Activated naive CD4-positive, alpha-beta T cell treated with anti-CD3 and anti-CD28 coated beads, Interleukin-2, amount 50 U/mL, for 24 hours (primary cell): ENCODE data around the gene CACNB4.

Experiments used
- H3K27ac Mint-ChIP-seq: one replicate; pipeline ENCODE4 v1.8.0; 2021; ENCODE audit warnings: mild to moderate bottlenecking, mixed read lengths
- H3K27me3 Mint-ChIP-seq: one replicate; pipeline ENCODE4 v1.8.0; 2021; ENCODE audit warnings: mixed read lengths
- H3K36me3 Mint-ChIP-seq: one replicate; pipeline ENCODE4 v1.8.0; 2021; ENCODE audit warnings: mixed read lengths
- H3K4me1 Mint-ChIP-seq: one replicate; pipeline ENCODE4 v1.8.0; 2021; ENCODE audit warnings: mixed read lengths
- H3K4me3 Mint-ChIP-seq: one replicate; pipeline ENCODE4 v1.8.0; 2021; ENCODE audit warnings: mild to moderate bottlenecking, mixed read lengths
- H3K9me3 Mint-ChIP-seq: one replicate; pipeline ENCODE4 v1.8.0; 2021; ENCODE audit warnings: mixed read lengths

CACNB4 gene

DNA sequence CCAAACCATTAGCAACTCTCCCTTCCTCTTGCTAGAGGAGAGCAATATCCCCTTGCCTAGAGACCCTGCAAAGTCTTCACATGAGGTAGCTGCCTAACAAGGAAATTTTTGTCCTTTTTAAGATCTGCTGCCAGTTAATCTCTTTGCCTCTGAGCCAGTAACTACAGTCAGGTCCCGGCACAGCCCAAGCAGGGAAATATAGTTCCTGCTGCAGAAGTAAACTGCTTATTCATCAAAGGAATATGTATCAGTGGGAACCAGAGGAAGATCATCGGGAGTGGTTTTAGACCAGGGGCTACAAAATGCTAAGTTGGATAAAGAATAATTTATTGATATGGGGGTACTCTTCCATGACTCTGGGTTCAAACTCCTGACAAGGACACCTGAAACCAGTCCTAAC, 30.6 kb downstream of the CACNB4 start:
- Mint-ChIP-seq H3K36me3 (no peaks in the 10 kb centered on the region), H3K27me3 (no peaks in the 10 kb centered on the region), H3K27ac (no peak overlapping the region), H3K4me3 (no peak overlapping the region), H3K4me1 (no peaks in the 10 kb centered on the region), H3K9me3 (no peaks in the 10 kb centered on the region)

DNA sequence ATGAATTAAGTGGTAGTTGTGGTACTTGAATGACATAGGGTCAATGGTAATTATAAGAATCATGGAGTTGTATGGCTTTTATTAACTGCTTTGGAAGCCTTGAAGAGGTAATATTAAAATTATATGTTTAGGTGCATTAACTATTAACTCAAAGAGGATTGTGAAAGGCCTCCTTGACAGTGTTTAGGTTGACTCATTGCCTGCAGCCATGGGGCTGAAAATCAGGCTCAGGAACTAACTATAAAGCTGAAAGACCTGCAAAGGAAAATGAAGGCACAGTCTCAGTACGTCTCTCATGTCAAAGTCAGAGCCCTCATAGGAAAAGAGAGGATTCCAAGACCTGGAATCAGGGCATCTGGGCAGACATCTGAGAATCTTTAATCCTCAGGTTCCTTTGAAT, 31.0 kb downstream of the CACNB4 start:
- no peak overlapping the region for H3K4me3 Mint-ChIP-seq
- H3K4me1 Mint-ChIP-seq = no peaks in the 10 kb centered on the region
- H3K9me3 Mint-ChIP-seq = no peaks in the 10 kb centered on the region
- no peaks in the 10 kb centered on the region for H3K27me3 Mint-ChIP-seq
- H3K36me3 Mint-ChIP-seq = no peaks in the 10 kb centered on the region
- H3K27ac Mint-ChIP-seq = no peak overlapping the region

DNA sequence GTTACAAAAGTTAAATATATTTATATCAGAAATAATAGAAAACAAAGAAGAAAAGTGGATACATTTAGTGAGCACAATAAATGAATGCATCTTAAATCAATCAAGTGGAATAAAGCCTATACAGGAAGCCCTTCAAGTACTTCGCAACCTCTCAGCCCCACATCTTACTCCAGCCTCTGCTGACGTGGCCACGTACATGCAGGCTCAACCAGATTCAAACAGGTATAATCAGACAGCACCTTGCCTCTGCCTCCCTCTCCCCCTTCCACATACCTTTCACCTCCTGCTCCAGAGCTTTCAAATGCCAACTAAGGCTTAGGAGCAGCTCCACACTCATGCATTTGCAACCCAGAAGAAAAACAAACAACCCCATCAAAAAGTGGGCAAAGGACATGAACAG, 32.9 kb downstream of the CACNB4 start:
- no peak overlapping the region for H3K4me3 Mint-ChIP-seq

DNA sequence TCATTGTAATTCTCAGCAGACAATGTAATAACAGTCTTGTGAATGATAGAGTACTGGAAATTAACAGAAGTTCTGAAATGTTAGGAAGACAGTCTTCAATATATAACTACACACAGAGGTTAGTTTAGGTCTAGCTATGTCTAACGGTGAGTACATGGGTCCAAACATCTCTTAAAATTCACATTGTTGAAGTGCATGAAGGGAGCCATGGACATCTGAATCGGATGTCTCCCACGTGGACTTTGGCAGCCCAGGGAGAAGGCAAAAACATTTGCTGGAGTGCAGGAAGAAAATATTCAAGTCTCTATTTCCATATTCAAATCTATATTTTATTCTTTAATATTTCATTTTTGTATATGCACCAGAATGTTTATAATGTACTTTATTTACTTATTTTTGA, 34.8 kb downstream of the CACNB4 start:
- Mint-ChIP-seq H3K4me3 (no peak overlapping the region), H3K4me1 (no peaks in the 10 kb centered on the region), H3K9me3 (no peaks in the 10 kb centered on the region), H3K27me3 (peaks cover 8% of the 10 kb centered on the region), H3K36me3 (no peaks in the 10 kb centered on the region), H3K27ac (no peak overlapping the region)

More for the DNA sequence above, 32.9 kb downstream of the CACNB4 start:
- no peaks in the 10 kb centered on the region for H3K9me3 Mint-ChIP-seq
- no peaks in the 10 kb centered on the region for H3K36me3 Mint-ChIP-seq
- H3K27ac Mint-ChIP-seq = peak overlapping the region; percentile 2
- no peaks in the 10 kb centered on the region for H3K4me1 Mint-ChIP-seq
- peaks cover 7% of the 10 kb centered on the region for H3K27me3 Mint-ChIP-seq

DNA sequence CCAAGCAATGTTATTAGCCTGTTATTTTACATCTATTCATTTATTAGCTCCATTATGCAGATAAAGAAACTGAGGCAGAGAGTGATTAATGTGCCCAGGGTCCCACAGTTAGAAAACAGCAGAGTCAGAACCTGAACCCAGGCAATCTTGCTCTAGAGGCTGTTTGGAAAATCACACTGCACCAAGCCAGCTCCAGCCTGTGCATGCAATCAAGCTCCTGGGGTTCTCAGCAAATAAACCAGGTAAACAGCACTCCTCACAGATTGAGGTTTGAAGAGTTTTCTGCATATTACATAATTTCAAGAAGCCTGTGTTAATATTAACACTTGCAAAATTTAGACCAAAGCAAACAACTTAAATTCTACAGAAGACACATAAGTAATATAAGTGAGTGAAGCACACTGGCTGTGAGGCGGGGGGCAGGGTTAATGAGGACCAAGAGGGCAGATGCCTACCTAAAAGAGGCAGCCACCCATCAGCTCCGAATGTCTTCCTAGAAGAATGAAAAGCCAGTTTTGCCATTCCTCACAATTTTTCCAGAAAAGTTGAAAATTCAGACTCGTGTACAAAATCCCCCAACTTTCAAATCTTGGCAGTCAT, 35.4 kb downstream of the CACNB4 start:
- Mint-ChIP-seq H3K4me3 (no peak overlapping the region), H3K9me3 (no peaks in the 10 kb centered on the region), H3K27ac (no peak overlapping the region), H3K4me1 (no peaks in the 10 kb centered on the region), H3K27me3 (peaks cover 8% of the 10 kb centered on the region), H3K36me3 (no peaks in the 10 kb centered on the region)

DNA sequence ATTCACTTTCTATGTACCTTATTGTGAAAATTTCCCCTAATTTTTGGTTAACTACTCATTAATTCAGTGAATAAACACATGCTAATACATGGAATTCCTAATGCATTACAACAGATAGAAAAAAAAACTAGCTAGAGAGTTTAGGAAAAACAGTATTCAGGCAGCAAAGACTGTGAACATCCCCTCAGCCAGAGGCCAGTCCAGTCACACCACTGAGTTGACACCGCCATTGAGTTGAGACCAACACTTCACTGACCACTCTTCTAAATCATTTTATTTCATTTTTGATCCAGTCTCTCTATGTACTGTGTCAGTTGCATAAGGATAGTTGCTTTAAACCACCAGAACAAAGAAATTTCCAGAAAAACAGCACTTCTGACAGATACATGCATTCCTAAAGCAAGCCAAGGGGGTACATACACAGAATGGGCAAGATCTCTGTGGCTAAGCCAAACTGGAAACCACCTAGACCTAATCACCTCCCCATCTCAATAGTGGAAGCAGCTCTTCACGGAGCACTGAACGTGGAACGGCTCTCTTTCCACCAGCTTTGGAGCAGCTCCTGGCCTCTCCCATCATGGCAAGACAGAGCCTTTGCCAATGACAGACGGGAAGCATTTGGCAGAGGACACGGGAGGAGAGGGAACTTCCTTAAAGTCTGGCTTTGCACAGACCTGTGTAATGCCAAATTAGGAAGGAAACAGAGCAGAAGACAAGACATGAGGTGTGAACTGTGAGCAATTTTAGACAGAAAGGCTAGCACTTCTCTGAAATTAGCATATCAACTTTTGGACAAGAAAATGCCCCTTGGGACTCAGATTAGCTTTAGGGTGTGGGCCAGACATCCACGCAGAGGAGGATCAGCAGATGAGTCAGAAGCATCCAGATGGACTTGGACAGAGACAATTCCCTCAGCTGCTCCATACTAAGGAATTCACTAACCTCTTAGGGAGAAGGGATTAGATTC, 36.4 kb downstream of the CACNB4 start:
- Mint-ChIP-seq H3K36me3 (no peaks in the 10 kb centered on the region), H3K9me3 (no peaks in the 10 kb centered on the region), H3K27ac (no peak overlapping the region), H3K4me1 (no peaks in the 10 kb centered on the region), H3K27me3 (peaks cover 8% of the 10 kb centered on the region), H3K4me3 (no peak overlapping the region)

DNA sequence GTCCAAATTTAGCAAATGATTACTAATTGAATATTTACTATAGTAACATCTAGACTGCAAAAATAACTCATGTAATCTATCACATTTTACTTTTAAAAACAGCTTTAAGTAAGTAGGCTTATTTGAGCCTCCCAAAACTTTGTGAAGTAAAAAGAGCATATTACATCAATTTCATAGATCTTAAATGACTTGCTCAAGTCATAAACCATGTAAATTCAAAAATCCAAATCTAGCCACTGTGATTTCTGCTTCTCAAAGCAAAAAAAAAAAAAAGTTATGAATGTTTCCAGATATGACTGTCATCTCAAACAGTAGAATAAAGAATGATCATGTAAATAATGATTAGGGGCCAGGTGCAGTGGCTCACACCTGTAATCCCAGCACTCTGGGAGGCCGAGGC, 37.5 kb downstream of the CACNB4 start:
- peaks cover 8% of the 10 kb centered on the region for H3K27me3 Mint-ChIP-seq
- H3K9me3 Mint-ChIP-seq = no peaks in the 10 kb centered on the region
- H3K27ac Mint-ChIP-seq = no peak overlapping the region
- H3K36me3 Mint-ChIP-seq = no peaks in the 10 kb centered on the region
- no peak overlapping the region for H3K4me3 Mint-ChIP-seq
- H3K4me1 Mint-ChIP-seq = no peaks in the 10 kb centered on the region

DNA sequence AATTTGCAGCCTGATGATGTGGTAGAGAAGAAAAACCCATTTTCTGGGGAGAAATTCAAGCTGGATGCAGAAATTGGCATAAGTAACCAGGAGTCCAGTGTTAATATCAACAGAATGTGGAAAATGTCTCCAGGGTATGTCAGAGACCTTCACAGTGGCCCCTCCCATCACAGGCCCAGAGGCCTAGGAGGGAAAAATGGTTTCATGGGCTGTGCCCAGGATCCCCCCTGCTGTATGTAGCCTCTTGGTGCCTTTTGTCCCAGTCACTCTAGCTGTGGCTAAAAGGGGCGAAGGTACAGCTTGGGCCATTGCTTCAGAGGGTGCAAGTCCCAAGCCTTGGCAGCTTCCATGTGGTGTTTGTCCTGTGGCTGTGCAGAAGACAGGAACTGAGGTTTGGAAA, 40.2 kb downstream of the CACNB4 start:
- Mint-ChIP-seq H3K4me3 (no peak overlapping the region), H3K27me3 (peaks cover 8% of the 10 kb centered on the region), H3K36me3 (no peaks in the 10 kb centered on the region), H3K4me1 (no peaks in the 10 kb centered on the region), H3K27ac (no peak overlapping the region), H3K9me3 (no peaks in the 10 kb centered on the region)

DNA sequence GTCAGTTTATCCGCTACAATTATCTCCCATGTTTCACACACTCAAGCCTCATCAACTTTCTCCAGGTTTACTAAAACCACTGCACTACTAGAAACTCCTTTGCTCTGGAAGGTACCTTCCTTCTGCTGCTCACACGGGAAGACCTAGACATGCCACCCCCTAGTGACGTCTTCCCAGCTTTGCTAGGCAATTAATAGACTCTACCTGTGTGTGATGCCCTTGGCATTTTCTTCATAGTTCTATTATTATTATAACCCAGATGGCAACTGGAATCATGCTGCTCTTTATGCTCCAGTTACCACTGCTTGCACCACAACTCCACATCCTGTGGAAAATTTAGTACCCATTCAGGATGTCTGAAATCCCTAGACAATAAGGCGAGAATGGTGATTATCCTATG, 42.4 kb downstream of the CACNB4 start:
- Mint-ChIP-seq H3K9me3 (no peaks in the 10 kb centered on the region), H3K27ac (no peak overlapping the region), H3K4me1 (no peaks in the 10 kb centered on the region), H3K4me3 (no peak overlapping the region), H3K27me3 (peaks cover 1% of the 10 kb centered on the region), H3K36me3 (no peaks in the 10 kb centered on the region)

DNA sequence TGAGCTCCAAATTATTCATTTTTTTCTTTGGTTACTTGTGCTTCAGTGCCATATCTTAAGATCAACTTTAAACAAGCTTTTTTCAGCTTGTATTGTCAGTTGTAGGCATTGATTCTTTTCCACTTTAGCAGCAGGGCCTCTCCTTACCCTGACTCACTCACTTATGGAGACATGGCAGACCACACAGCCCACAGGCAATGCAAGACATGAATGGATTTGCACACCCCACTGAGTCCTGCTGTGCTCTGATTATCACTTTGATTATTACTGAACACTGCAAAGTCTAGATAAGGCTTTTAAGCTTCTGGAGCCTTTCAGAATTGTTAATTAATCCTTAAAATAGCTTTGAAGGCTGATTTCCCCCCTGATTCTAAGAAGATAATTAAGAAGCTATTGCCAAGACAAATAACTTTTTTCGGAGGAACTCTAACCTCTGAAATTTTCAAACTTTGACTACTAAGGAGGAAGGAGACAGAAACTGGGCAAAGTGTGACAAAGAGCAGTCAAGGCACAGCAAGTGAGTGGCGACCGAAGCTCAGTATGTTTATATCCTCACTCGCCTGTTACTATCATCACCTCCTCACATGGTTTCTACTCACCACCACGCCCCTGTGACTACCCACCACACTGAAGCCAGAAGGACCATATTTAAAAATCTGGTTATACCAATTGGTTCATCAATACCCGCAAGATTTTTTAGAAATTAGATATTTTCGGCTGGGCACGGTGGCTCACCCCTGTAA, 43.3 kb downstream of the CACNB4 start:
- Mint-ChIP-seq H3K27me3 (peaks cover 1% of the 10 kb centered on the region), H3K4me3 (no peak overlapping the region), H3K27ac (no peak overlapping the region), H3K9me3 (no peaks in the 10 kb centered on the region), H3K36me3 (no peaks in the 10 kb centered on the region), H3K4me1 (no peaks in the 10 kb centered on the region)

DNA sequence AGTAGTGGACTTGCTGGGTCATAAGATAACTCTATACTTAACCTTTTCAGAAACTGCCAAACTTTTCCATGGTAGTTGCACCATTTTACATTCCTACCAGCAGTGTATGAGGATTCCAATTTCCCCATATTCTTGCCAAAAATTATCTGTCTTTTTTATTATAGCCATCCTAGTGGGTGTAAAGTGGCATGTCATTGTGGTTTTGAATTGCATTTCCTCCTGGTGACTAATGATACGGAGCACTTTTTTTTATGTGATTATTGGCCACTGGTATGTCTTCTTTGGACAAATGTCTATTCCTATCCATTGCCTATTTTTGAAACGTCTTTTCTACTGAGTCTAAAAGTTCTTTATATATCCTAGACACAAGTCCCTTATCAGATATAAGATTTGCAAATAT, 44.3 kb downstream of the CACNB4 start:
- Mint-ChIP-seq H3K36me3 (no peaks in the 10 kb centered on the region), H3K9me3 (no peaks in the 10 kb centered on the region), H3K4me3 (no peak overlapping the region), H3K27me3 (no peaks in the 10 kb centered on the region), H3K27ac (no peak overlapping the region), H3K4me1 (no peaks in the 10 kb centered on the region)

DNA sequence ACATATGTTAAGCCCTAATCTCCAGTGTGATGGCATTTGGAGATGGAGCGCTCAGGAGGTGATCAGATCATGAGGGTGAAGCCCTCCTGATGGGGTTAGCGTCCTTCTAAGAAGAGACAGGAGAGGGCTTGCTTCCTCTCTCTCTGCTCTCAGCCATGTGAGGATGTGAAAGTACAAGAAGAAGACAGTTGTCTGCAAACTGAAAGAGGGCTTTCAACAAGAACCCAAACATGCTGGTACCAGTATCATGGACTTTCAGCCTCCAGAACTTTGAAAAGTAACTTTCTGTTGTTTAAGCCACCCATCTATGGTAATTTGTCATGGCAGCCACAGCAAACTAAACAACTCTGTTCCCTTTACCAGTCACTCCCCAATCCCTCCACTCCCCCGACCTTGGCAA, 47.4 kb downstream of the CACNB4 start:
- H3K4me3 Mint-ChIP-seq = no peak overlapping the region
- H3K27ac Mint-ChIP-seq = no peak overlapping the region

DNA sequence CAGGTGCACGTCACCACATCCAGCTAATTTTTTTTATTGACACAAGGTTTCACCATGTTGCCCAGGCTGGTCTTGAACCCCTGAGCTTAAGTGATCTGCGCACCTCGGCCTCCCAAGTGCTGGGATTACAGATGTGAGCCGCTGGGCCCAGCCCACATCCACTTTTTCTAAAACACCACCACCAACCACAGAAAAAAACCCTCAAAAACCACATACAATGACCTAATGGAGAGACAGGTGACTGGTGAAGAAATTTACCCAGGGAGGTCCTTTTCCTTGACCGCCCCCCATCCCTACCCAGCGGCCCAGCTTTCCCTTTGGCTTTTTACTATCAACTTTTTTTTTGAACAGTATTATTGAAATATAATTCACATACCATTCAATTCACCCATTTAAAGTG, 47.9 kb downstream of the CACNB4 start:
- H3K36me3 Mint-ChIP-seq = no peaks in the 10 kb centered on the region
- no peaks in the 10 kb centered on the region for H3K4me1 Mint-ChIP-seq
- no peak overlapping the region for H3K27ac Mint-ChIP-seq
- H3K9me3 Mint-ChIP-seq = no peaks in the 10 kb centered on the region
- no peaks in the 10 kb centered on the region for H3K27me3 Mint-ChIP-seq
- H3K4me3 Mint-ChIP-seq = no peak overlapping the region

More for the DNA sequence above, 47.4 kb downstream of the CACNB4 start:
- H3K9me3 Mint-ChIP-seq = no peaks in the 10 kb centered on the region
- H3K27me3 Mint-ChIP-seq = no peaks in the 10 kb centered on the region
- H3K4me1 Mint-ChIP-seq = no peaks in the 10 kb centered on the region
- no peaks in the 10 kb centered on the region for H3K36me3 Mint-ChIP-seq

DNA sequence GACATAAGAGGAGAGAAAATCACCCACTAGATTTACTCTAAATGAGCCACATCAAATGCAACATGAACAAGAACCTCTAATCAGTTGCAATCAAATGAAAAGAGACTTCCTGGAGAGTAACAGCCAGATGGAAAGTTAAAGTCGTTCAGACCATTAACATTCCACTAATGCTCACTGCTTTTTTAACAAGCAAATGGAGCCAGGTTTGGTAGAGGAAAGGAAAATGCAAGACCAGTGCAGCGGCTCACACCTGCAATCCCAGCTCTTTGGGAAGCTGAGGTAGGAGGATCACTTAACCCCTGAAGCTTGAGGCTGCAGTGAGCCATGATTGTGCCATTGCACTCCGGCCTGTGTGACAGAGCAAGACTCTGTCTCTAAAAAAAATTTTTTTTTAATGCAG, 48.5 kb downstream of the CACNB4 start:
- Mint-ChIP-seq H3K4me1 (no peaks in the 10 kb centered on the region), H3K9me3 (no peaks in the 10 kb centered on the region), H3K36me3 (no peaks in the 10 kb centered on the region), H3K4me3 (no peak overlapping the region), H3K27ac (no peak overlapping the region), H3K27me3 (no peaks in the 10 kb centered on the region)

DNA sequence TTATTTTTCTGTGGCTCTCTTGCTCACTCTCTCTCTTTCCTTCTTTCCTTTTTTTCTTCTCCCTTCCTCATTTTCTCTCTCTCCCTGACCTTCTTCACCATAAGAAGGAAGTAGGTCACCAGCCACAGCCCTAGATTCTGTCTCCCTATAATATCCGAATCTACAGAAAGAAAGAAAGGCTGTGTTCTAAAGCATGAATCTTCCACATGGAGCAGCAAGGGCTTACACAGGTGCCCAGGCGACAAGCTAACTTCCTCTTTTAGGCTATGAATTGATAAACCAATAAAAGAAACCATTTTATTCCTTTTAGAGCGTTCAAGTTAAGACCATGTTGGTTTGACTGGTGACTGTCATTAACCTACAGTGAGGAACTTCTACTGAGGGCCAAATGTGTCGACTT, 49.3 kb downstream of the CACNB4 start:
- Mint-ChIP-seq H3K27me3 (no peaks in the 10 kb centered on the region), H3K4me1 (no peaks in the 10 kb centered on the region), H3K27ac (no peak overlapping the region), H3K36me3 (no peaks in the 10 kb centered on the region), H3K9me3 (no peaks in the 10 kb centered on the region), H3K4me3 (no peak overlapping the region)
